ENCODE data around the gene TRIM56. TPM values are rescaled to one million over a fixed set of nuclear protein-coding genes. Genes with fewer than 3 reads are reported as not detected.
"Not testable (repeated sequence)": the region's sequence is repeated elsewhere in the genome, so short reads cannot be mapped to it uniquely, and the experiment has no call there.

The TRIM56 gene
- total RNA-seq, 1 experiment from 2014 or later: 29.6 TPM

DNA sequence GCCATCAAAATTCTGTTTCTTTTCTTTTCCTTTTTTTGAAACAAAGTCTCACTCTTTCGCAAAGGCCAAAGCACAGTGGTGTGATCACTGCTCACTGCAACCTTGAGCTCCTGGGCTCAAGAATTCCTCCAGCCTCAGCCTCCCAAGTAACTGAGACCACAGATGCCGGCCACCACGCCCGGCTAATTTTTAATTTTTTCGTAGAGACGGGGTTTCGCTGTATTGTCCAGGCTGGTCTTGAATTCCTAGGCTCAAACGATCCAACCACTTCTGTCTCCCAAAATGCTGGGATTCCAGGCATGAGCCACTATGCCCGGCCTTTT is 25.7 kb upstream of the TRIM56 start:
- no peak for DNase-seq (ENCODE audit: unreplicated experiment)
- TF ChIP-seq, protein P1, sequence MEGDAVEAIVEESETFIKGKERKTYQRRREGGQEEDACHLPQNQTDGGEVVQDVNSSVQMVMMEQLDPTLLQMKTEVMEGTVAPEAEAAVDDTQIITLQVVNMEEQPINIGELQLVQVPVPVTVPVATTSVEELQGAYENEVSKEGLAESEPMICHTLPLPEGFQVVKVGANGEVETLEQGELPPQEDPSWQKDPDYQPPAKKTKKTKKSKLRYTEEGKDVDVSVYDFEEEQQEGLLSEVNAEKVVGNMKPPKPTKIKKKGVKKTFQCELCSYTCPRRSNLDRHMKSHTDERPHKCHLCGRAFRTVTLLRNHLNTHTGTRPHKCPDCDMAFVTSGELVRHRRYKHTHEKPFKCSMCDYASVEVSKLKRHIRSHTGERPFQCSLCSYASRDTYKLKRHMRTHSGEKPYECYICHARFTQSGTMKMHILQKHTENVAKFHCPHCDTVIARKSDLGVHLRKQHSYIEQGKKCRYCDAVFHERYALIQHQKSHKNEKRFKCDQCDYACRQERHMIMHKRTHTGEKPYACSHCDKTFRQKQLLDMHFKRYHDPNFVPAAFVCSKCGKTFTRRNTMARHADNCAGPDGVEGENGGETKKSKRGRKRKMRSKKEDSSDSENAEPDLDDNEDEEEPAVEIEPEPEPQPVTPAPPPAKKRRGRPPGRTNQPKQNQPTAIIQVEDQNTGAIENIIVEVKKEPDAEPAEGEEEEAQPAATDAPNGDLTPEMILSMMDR (IDR thresholded peaks at IDR 0.05; ENCODE audit: unreplicated experiment): no peak
- no peak overlapping the region for H3K27ac Mint-ChIP-seq (ENCODE audit: low read depth, unreplicated experiment)
- no peak overlapping the region for H3K4me3 Mint-ChIP-seq (ENCODE audit: unreplicated experiment)
- no peaks in the 10 kb centered on the region for H3K36me3 Mint-ChIP-seq (ENCODE audit: insufficient read depth, unreplicated experiment)
- ChIA-PET CTCF (interaction anchor here (0.5 to 5.9 kb wide), 23 partner anchors 10 to 958 kb away, joined by 3 to 64 read pairs (median 4); partner anchors contain the start of genes ACHE, AP4M1 and UFSP1), POLR2A (interaction anchor here (0.6 to 0.9 kb wide), 3 partner anchors 165 to 185 kb away, joined by 3 to 4 read pairs (median 3); partner anchors contain the start of gene SRRT)
- peaks cover 77% of the 10 kb centered on the region for H3K27me3 Mint-ChIP-seq (ENCODE audit: insufficient read depth, unreplicated experiment)
- H3K4me1 Mint-ChIP-seq (ENCODE audit: insufficient read depth, unreplicated experiment): no peaks in the 10 kb centered on the region
- H3K9me3 Mint-ChIP-seq (ENCODE audit: unreplicated experiment): no peaks in the 10 kb centered on the region
- intact Hi-C loops (cut with micrococcal nuclease): loop anchor here (1.0 to 10.0 kb wide), 3 partner anchors 93 to 335 kb away; partner anchors contain the start of gene EPO
- no TSS peak for BruUV-seq (replicated peaks)

DNA sequence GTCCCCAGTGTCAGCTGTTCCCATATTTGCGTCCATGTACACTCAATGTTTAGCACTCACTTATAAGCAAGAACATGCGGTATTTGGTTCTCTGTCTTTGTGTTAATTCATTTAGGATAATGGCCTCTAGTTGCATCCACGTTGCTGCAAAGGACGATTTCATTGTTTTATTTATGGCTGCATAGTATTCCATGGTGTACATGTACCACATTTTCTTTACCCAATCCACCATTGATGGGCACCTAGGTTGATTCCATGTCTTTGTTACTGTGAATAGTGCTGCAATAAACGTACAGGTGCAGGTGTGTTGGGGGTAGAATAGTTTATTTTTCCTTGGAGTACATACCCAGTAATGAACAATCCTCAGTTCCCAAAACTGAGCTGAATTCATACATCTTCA is 24.3 kb upstream of the TRIM56 start:
- H3K27me3 Mint-ChIP-seq (ENCODE audit: insufficient read depth, unreplicated experiment): peaks cover 70% of the 10 kb centered on the region
- no peak overlapping the region for H3K4me3 Mint-ChIP-seq (ENCODE audit: unreplicated experiment)
- TF ChIP-seq, protein P1 (IDR thresholded peaks at IDR 0.05; ENCODE audit: unreplicated experiment): no peak
- no peaks in the 10 kb centered on the region for H3K9me3 Mint-ChIP-seq (ENCODE audit: unreplicated experiment)
- peaks cover 1% of the 10 kb centered on the region for H3K4me1 Mint-ChIP-seq (ENCODE audit: insufficient read depth, unreplicated experiment)
- BruUV-seq (replicated peaks): no TSS peak
- CTCF ChIA-PET: interaction anchor here (0.6 to 5.9 kb wide), 4 partner anchors 24 to 222 kb away, joined by 3 to 47 read pairs (median 3); partner anchors contain the start of genes ACHE, FIS1 and TRIM56
- intact Hi-C loops (cut with micrococcal nuclease): no loop called here
- H3K36me3 Mint-ChIP-seq (ENCODE audit: insufficient read depth, unreplicated experiment): no peaks in the 10 kb centered on the region
- DNase-seq (ENCODE audit: unreplicated experiment): no peak
- POLR2A ChIA-PET: interaction anchor here (0.6 to 1.1 kb wide), 2 partner anchors 24 to 623 kb away, joined by 3 to 4 read pairs; partner anchors contain the start of gene TRIM56
- H3K27ac Mint-ChIP-seq (ENCODE audit: low read depth, unreplicated experiment): no peak overlapping the region

DNA sequence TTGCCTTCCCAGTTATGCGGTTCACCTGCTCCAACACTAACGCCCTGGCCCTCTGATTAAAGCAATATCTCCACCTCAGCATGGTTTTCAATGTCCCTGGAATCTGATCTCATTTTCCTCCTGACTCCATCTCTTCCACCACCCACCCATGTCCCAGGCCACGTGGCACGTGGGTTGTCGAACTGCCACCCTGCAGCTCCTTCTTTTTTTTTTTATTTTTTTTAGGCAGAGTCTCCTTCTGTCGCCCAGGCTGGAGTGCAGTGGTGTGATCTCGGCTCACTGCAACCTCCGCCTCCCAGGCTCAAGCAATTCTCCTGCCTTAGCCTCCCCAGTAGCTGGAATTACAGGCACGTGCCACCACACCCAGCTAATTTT is 21.1 kb upstream of the TRIM56 start:
- BruUV-seq (replicated peaks); intact Hi-C loops (cut with micrococcal nuclease); H3K4me3 Mint-ChIP-seq (ENCODE audit: unreplicated experiment); H3K9me3 Mint-ChIP-seq (ENCODE audit: unreplicated experiment); DNase-seq (ENCODE audit: unreplicated experiment); POLR2A ChIA-PET; H3K27ac Mint-ChIP-seq (ENCODE audit: low read depth, unreplicated experiment); H3K36me3 Mint-ChIP-seq (ENCODE audit: insufficient read depth, unreplicated experiment): not testable (repeated sequence)
- CTCF ChIA-PET: interaction anchor here (0.6 to 3.3 kb wide), 3 partner anchors 170 to 475 kb away, joined by 3 to 13 read pairs (median 3); no protein-coding TSS in a partner anchor
- Mint-ChIP-seq H3K4me1 (ENCODE audit: insufficient read depth, unreplicated experiment) (peaks cover 10% of the 10 kb centered on the region), H3K27me3 (ENCODE audit: insufficient read depth, unreplicated experiment) (peaks cover 47% of the 10 kb centered on the region)

GRCh38 chr7:101065162-101065561 is 20.1 kb upstream of the TRIM56 start:
- H3K36me3 Mint-ChIP-seq (ENCODE audit: insufficient read depth, unreplicated experiment); H3K9me3 Mint-ChIP-seq (ENCODE audit: unreplicated experiment); BruUV-seq (replicated peaks); POLR2A ChIA-PET; H3K27ac Mint-ChIP-seq (ENCODE audit: low read depth, unreplicated experiment); intact Hi-C loops (cut with micrococcal nuclease); DNase-seq (ENCODE audit: unreplicated experiment); H3K4me3 Mint-ChIP-seq (ENCODE audit: unreplicated experiment): not testable (repeated sequence)
- CTCF ChIA-PET: interaction anchor here (1.3 to 3.3 kb wide), 2 partner anchors 12 to 171 kb away, joined by 4 to 13 read pairs; no protein-coding TSS in a partner anchor
- H3K27me3 Mint-ChIP-seq (ENCODE audit: insufficient read depth, unreplicated experiment): peaks cover 47% of the 10 kb centered on the region
- H3K4me1 Mint-ChIP-seq (ENCODE audit: insufficient read depth, unreplicated experiment): peaks cover 10% of the 10 kb centered on the region

GRCh38 chr7:101066141-101066832 is 19.0 kb upstream of the TRIM56 start:
- Mint-ChIP-seq H3K4me1 (ENCODE audit: insufficient read depth, unreplicated experiment) (peaks cover 10% of the 10 kb centered on the region), H3K9me3 (ENCODE audit: unreplicated experiment) (no peaks in the 10 kb centered on the region), H3K36me3 (ENCODE audit: insufficient read depth, unreplicated experiment) (no peaks in the 10 kb centered on the region), H3K4me3 (ENCODE audit: unreplicated experiment) (no peak overlapping the region), H3K27me3 (ENCODE audit: insufficient read depth, unreplicated experiment) (peaks cover 44% of the 10 kb centered on the region), H3K27ac (ENCODE audit: low read depth, unreplicated experiment) (no peak overlapping the region)
- intact Hi-C loops (cut with micrococcal nuclease): no loop called here
- no TSS peak for BruUV-seq (replicated peaks)
- DNase-seq (ENCODE audit: unreplicated experiment): peak; percentile 65
- ChIA-PET POLR2A (interaction anchor here (0.6 to 1.3 kb wide), 4 partner anchors 10 to 177 kb away, joined by 3 to 4 read pairs (median 4); partner anchors contain the start of genes TRIM56 and UFSP1), CTCF (interaction anchor here (0.6 to 3.3 kb wide), 5 partner anchors 8 to 172 kb away, joined by 3 to 17 read pairs (median 4); no protein-coding TSS in a partner anchor)
- TF ChIP-seq, protein P1 (IDR thresholded peaks at IDR 0.05; ENCODE audit: unreplicated experiment): no peak

Measured in MCF 10A (cell line).